ENCODE results near the gene SPINK8. TPM values are rescaled to one million over a fixed set of nuclear protein-coding genes. Genes with fewer than 3 reads are reported as not detected.

Gene SPINK8
- total RNA-seq, 6 donors from 2014 or later, result not detected

- Histone ChIP-seq H3K27ac (no peak overlapping the region), H3K36me3 (no peaks in the 10 kb centered on the region), H3K4me3 (no peak overlapping the region), H3K27me3 (no peaks in the 10 kb centered on the region), H3K9me3 (no peaks in the 10 kb centered on the region), H3K4me1 (no peaks in the 10 kb centered on the region)
- WGBS, 2 donors, result 82 to 96% methylated on average over 4 of the region's 4 CpGs
- no peak for ATAC-seq (ENCODE audit: low FRiP score in 2 of 2)
- TF ChIP-seq POLR2AphosphoS5 (IDR thresholded peaks at IDR 0.05) (no peak), POLR2A (IDR thresholded peaks at IDR 0.05) (no peak), EP300 (IDR thresholded peaks at IDR 0.05) (no peak)
- TF ChIP-seq, protein P1, sequence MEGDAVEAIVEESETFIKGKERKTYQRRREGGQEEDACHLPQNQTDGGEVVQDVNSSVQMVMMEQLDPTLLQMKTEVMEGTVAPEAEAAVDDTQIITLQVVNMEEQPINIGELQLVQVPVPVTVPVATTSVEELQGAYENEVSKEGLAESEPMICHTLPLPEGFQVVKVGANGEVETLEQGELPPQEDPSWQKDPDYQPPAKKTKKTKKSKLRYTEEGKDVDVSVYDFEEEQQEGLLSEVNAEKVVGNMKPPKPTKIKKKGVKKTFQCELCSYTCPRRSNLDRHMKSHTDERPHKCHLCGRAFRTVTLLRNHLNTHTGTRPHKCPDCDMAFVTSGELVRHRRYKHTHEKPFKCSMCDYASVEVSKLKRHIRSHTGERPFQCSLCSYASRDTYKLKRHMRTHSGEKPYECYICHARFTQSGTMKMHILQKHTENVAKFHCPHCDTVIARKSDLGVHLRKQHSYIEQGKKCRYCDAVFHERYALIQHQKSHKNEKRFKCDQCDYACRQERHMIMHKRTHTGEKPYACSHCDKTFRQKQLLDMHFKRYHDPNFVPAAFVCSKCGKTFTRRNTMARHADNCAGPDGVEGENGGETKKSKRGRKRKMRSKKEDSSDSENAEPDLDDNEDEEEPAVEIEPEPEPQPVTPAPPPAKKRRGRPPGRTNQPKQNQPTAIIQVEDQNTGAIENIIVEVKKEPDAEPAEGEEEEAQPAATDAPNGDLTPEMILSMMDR (IDR thresholded peaks at IDR 0.05), result no peak
- no peak for DNase-seq
Measured at GRCh38 chr3:48353987-48354386, 20.5 kb upstream of the SPINK8 start.

- Histone ChIP-seq H3K9me3 (no peaks in the 10 kb centered on the region), H3K27me3 (no peaks in the 10 kb centered on the region), H3K27ac (no peak overlapping the region), H3K36me3 (no peaks in the 10 kb centered on the region), H3K4me3 (no peak overlapping the region), H3K4me1 (no peaks in the 10 kb centered on the region)
- DNase-seq (no peak), ATAC-seq (ENCODE audit: low FRiP score in 2 of 2) (no peak)
- 81 to 83% methylated on average over 6 of the region's 6 CpGs for WGBS, 2 donors
- TF ChIP-seq, protein P1 (IDR thresholded peaks at IDR 0.05), result no peak
- TF ChIP-seq EP300 (IDR thresholded peaks at IDR 0.05), result no peak
- TF ChIP-seq POLR2AphosphoS5 (IDR thresholded peaks at IDR 0.05), result no peak
- TF ChIP-seq POLR2A (IDR thresholded peaks at IDR 0.05), result no peak
Measured at GRCh38 chr3:48352546-48352945, 19.1 kb upstream of the SPINK8 start.

GRCh38 chr3:48347500-48347899 is 14.0 kb upstream of the SPINK8 start:
- WGBS, 2 donors, result 72 to 73% methylated on average over 3 of the region's 3 CpGs
- DNase-seq (no peak), ATAC-seq (ENCODE audit: low FRiP score in 2 of 2) (no peak)
- no peak overlapping the region for H3K27ac ChIP-seq
- no peaks in the 10 kb centered on the region for H3K9me3 ChIP-seq
- H3K36me3 ChIP-seq, result no peaks in the 10 kb centered on the region
- H3K4me3 ChIP-seq, result no peak overlapping the region
- H3K27me3 ChIP-seq, result no peaks in the 10 kb centered on the region
- H3K4me1 ChIP-seq, result no peaks in the 10 kb centered on the region
- TF ChIP-seq EP300 (IDR thresholded peaks at IDR 0.05), result no peak
- TF ChIP-seq, protein P1 (IDR thresholded peaks at IDR 0.05), result no peak
- TF ChIP-seq POLR2A (IDR thresholded peaks at IDR 0.05), result no peak
- no peak for TF ChIP-seq POLR2AphosphoS5 (IDR thresholded peaks at IDR 0.05)

DNA sequence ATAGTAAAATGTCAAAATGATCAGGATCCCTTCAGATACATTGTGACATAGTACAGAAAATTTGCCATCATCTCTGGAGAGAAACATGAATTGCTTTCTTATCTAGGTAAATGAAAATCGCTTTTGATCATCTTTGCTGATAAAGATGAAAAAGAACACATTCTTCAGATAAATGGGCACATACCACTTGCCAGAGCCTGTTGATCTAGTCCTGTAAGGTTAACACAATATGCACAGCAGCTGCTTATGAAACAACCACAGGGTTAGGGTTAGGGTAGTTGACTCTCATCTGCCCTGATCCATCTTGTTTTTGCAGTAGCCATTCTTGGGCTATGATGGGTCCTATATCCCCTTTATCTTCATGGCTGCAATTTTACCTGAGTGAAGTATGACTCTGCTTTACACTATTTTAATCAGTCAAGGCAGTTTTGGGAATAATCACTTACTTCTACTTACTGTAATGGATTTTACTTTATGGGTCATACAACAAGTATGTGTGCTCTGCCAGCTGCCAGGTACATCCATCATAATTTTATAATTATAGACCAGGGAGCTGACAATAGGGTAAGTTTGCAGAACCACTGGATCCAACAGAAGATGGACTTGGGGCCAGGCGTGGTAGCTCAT is 12.6 kb upstream of the SPINK8 start:
- 88 to 89% methylated on average over 2 of the region's 2 CpGs for WGBS, 2 donors
- ATAC-seq (ENCODE audit: low FRiP score in 2 of 2) (no peak), DNase-seq (no peak)
- Histone ChIP-seq H3K27me3 (no peaks in the 10 kb centered on the region), H3K36me3 (no peaks in the 10 kb centered on the region), H3K4me3 (no peak overlapping the region), H3K9me3 (no peaks in the 10 kb centered on the region), H3K4me1 (no peaks in the 10 kb centered on the region), H3K27ac (no peak overlapping the region)
- TF ChIP-seq POLR2A (IDR thresholded peaks at IDR 0.05) (no peak), POLR2AphosphoS5 (IDR thresholded peaks at IDR 0.05) (no peak), EP300 (IDR thresholded peaks at IDR 0.05) (no peak)
- TF ChIP-seq, protein P1 (IDR thresholded peaks at IDR 0.05), result no peak

- no peak for TF ChIP-seq EP300 (IDR thresholded peaks at IDR 0.05)
- no peak for TF ChIP-seq POLR2A (IDR thresholded peaks at IDR 0.05)
- TF ChIP-seq POLR2AphosphoS5 (IDR thresholded peaks at IDR 0.05), result no peak
- TF ChIP-seq, protein P1 (IDR thresholded peaks at IDR 0.05), result no peak
- Histone ChIP-seq H3K36me3 (no peaks in the 10 kb centered on the region), H3K4me1 (no peaks in the 10 kb centered on the region), H3K9me3 (no peaks in the 10 kb centered on the region), H3K27me3 (no peaks in the 10 kb centered on the region), H3K27ac (no peak overlapping the region), H3K4me3 (no peak overlapping the region)
- ATAC-seq (ENCODE audit: low FRiP score in 2 of 2), result no peak
- 20 to 23% methylated on average over 1 of the region's 1 CpG for WGBS, 2 donors
- DNase-seq, result no peak
Measured at GRCh38 chr3:48344867-48345507, 11.5 kb upstream of the SPINK8 start.

Measured in upper lobe of left lung (tissue), 6 donors.